HG03442 (cell line): ENCODE results near the gene ASCL4.
"Not testable (repeated sequence)": the region's sequence is repeated elsewhere in the genome, so short reads cannot be mapped to it uniquely, and the experiment has no call there.

Experiments
- ATAC-seq: cut with Tn5 transposase; IDR thresholded peaks from one replicate; pipeline ENCODE4 v1.9.1; 2021; ENCODE audit warnings: mild to moderate bottlenecking, moderate library complexity; ENCODE audit not compliant: unreplicated experiment

Gene ASCL4, protein sequence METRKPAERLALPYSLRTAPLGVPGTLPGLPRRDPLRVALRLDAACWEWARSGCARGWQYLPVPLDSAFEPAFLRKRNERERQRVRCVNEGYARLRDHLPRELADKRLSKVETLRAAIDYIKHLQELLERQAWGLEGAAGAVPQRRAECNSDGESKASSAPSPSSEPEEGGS

DNA sequence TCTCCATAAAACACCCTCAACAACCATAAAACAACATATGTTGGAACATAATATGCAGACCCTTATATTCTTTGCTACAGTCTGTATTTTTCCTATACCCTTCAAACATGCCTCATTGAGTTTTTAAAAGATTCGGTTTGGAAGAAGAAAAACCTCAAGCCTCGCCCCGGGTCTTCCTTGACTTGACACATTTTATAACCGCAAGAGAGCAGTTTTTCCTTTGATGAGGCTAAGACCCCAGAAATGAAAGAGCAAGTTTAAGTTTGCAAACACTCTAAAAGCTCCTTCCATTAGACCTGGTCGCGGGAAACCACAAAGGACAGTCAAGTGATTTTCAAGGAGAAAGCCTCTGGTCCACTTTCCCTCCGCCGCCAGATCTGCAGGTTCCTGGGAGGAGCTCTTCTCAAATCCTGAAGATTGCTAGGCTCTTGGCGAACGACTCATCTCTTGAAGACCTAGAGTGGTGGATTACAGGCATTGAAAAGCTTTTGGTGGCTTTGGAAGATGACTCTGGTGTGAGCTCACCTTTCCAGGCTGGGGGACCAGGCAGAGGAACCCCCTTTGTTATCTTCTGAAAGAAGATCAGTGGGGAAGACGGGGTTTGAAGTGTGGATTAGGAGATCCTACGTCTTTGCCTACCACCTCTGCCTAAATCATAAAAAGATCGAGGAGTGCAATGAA is at the start of gene ASCL4:
Gene ASCL4 (plus strand): TSS at position 356 of the 681 bp plus-strand sequence. CDS start 515 bp downstream, outside the sequence.
- no peak for ATAC-seq

DNA sequence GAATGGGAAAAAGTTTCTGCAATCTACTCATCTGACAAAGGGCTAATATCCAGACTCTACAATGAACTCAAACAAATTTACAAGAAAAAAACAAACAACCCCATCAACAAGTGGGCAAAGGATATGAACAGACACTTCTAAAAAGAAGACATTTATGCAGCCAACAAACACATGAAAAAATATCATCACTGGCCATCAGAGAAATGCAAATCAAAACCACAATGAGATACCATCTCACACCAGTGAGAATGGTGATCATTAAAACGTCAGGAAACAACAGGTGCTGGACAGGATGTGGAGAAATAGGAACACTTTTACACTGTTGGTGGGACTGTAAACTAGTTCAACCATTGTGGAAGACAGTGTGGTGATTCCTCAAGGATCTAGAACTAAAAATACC is 47.2 kb upstream of the ASCL4 start:
- not testable (repeated sequence) for ATAC-seq

DNA sequence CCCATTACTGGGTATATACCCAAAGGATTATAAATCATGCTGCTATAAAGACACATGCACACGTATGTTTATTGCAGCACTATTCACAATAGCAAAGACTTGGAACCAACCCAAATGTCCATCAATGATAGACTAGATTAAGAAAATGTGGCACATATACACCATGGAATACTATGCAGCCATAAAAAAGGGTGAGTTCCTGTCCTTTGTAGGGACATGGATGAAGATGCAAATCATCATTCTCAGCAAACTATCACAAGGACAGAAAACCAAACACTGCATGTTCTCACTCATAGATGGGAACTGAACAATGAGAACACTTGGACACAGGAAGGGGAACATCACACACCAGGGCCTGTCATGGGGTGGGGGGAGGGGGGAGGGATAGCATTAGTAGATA is 46.8 kb upstream of the ASCL4 start:
- ATAC-seq: not testable (repeated sequence)

DNA sequence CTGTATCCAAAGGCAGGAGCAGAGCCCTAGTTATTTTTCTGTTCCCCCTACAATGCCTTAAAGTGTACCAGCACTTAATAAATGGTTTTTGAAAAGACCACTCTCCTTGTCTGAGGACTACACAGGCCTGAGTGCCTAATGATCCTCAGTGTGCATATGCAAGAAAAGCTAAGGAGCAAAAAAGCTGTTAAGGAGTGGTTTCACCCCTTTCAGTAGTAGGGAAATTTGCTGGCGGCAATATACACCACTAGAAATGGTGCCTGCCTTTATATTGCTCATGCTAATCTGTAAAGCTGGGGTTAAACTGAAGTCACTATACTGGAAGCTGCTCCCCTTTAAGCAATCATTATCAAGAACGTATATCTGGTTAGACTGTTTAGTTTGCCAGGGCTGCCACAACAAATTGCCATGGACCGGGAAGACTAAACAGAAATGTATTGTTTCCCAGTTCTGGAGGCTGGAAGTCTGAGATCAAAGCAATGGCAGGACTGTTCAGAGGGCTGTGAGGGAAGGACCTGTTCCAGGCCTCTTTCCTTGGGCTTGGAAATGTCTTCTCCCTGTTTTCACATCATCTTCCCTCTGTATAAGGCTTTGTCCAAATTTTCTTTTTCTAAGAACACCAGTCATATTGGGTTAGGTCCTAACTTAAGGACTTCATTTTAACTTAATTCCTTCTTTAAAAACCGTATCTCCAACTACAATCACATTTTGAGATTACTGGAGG is 43.7 kb upstream of the ASCL4 start:
- no peak for ATAC-seq

DNA sequence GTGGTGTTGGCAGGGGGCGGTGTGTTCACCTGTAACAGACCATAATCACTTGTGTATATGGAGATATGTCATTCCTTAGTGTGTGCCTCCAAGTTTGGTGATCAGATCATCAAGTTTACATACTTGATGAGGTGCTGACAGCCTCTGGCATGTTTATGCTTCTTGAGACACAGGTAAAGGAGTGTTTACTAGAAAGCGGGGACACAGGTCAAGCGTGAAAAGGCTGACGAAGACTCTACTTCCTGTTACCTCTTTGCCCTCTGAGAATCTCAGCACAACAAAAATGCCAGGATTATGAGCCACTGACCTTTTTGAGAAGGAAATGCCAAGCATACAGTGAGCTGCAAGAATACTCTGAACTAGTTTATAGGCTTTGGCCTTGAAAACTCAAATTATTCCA is 43.1 kb upstream of the ASCL4 start:
- ATAC-seq: no peak

DNA sequence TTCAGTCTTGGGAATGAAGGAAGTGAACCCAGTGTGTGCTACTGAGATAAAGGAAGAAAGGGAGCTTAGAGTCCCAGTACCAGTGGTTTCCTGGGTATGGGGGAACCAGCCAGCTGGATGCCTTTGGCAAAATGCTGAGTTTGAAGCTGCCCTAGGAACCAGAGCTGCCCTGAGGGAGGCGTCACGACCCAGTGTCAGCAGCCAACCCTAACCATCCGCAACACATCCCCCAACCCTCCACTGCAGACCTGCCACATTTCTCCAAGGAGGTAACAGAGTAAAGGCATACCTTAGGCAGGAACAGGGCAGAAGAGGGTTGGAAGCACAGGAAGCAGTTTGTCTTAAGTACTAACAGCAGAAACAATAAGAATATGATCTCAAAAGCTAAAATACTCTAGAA is 42.1 kb upstream of the ASCL4 start:
- ATAC-seq: no peak

DNA sequence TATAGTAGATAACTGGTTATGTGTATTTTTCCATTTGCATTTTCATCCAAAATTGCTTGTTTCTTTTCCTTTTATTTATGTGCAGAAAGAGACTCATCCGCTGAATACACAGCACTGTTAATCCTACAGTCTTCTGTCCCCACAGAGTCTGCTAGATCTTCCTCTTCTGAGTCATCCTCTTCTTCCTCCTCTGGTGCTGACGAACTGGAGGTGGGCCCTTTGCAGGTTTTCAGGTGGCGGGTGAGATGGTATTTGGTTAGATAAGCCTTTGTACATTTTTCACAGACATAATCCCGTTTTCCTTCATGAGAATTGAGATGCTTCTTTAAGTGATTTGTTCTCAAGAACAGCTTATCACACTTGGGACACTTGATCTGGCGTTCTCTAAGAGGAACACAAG is 40.4 kb upstream of the ASCL4 start:
- no peak for ATAC-seq

DNA sequence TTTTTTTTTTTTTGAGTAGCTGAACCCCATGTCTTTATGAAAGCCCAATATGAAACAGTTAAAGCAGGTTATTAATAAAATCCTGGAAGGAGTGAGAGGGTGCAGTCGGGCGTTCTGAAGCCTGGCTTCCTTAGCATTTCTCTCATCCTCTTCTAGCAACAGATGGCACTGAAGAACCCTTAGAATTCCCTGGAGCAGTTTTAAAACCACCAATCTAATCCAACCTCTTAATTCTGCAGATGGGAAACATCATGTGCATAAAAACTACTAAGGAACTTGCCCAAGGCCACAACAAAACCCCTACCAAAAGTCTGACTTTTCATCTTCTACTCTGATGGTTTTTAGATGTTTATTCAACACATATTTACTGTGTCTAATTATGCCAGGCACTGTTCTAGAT is 38.7 kb upstream of the ASCL4 start:
- ATAC-seq: no peak

DNA sequence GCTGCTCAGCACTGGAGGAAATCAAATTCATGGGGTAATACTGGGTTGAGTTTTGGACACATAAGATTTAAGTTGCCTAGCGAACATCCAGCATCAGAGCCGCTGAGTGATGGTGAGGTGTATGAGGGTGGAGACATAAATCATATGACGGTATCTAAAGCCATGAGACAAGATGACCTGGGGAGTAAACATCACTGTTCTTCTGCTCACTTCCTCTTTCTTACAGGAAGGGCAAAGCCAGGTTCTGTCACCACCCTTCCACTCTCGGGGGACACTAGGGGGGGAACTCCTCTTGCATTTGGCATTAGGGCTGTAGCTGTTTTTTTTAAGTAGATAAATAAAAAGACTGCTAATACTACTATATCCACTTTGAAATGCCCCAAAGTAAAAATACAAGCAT is 37.6 kb upstream of the ASCL4 start:
- ATAC-seq: peak; percentile 96

DNA sequence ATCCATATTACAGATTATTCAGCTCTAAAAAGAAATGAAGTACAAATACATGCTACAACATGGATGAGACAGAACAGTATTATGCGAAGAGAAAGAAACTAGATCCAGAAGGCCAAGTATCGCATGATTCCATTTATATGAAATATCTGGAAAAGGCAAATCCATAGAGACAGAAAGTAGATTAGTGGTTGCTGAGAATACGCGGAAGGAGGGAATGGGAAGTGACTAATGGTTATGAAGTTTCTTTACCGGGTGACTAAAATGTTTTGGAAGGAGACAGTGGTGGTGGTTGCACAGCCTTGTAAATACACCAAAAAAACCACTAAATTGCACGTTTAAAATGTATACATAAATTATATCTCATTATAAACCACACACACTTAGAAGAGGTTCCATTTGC is 26.0 kb upstream of the ASCL4 start:
- no peak for ATAC-seq

DNA sequence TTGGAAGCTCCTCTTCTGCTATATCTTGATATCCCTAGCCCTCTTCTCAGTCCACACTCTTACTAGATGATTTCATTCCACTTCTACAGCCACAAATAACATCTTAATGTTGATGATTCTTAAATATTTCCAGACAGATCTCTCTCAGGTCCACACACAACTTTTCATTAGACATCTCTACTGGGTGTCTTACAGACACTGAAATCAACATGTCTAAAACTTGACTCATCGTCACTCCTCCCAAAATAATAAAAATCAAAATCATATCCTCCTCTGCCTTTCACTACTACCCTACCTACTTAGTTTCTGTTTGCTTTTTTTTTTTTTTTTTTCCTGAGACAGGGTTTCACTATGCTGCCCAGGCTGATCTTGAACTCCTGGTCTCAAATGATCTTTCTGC is 25.4 kb upstream of the ASCL4 start:
- ATAC-seq: no peak

DNA sequence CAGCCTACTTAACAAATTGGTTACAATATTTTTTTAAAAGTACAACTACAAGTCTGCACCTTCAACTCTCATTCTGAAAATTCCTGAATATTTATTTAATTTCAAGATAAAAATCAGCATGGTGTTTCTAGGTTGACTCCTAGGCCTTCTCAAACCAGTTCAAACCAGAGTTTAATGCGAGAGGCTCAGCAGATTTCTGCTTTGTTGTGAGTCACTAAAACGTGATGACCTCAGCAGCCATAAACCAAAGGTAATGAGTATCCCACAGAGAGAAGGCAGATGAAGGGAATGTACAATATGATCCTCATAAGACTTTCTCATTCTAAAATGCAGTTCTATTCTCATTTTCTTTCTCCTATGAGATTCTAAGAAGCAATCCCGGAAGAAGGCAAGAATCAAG is 15.1 kb upstream of the ASCL4 start:
- ATAC-seq: no peak

DNA sequence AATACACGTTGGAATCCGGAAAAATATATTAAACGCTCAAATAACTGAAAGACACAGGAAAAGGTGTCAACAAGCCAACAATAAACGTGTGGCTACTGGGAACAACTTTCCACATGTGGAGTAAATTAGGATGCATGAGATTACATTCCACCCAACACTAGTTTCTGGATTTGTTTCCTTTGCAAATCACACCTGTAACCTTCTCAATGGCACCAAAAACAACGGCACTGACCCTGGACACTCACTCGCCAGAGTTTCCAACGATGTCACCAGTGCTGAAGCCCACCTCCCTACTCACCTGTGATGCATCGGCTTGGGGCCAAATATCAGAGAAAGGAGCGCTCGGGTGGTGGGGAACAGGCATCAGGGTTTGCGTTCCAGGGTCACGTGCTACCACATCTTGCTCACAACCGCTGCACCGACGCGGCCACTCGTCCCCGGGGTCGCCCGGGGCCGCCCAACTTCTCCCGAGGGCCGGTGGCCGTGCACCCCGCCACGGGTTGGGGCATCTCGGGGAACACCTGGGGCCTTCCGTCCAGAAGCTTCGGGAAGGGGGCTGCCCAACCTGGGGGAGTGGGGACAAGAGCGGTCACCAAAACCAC is 14.2 kb upstream of the ASCL4 start:
- ATAC-seq: peak; percentile 19

DNA sequence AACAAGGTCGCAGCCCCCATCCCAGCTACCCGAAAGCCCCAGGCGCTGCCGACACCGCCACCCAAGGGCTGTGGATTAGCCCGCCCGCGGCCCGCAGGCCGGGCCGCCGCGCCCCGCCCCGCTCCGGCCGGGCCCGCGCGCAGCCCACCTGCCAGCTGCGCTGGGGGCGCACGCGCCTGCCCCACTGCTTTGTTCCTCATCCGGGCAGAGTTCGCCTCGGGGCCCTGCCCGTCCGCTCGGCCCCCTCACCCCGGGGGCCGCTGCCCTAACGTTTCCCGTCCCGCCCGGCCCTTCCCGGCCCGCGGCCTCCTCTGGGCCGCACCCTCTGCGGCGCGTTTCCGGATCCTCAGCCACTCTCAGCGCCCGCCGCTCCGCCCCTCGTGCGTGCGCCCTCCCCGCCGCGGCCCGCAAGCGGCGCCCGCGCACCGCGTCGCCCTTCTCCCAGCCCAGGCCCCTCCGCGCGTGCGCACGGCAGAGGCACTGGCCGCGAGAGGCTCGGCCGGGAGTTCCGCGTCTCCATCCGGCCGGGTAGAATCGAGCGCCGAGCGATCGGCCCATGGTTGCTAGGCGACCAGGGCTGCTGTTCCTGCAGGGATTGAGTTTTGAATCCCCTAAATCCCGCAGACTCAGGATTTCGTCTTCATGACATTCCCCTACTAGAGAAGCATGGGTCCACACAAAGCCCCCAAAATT is 13.5 kb upstream of the ASCL4 start, which contains the start of gene PRDM4:
Gene PRDM4 (minus strand): TSS at position 329 of the 693 bp plus-strand sequence. CDS start 622 bp downstream, outside the sequence.
- ATAC-seq: peak; percentile 90

DNA sequence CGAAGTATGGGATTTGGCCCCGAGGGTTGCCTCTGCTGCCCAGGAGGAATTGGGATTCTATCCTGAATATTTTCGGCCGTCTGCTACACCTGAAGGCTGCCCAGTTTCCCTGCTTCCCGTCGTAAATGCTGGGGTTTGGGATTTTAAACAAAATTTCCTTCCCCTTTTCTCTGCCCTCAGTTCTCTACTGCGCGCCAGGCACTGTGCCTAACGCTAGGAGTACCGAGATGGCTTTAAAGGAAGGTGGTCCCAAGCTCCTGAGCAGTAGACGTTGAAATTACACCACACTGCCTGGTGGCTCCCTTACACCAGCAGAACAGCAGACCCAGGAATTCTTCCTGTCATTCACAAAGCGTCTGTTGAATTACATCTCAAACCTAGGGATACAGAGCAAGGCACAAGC is 13.0 kb upstream of the ASCL4 start:
- no peak for ATAC-seq

DNA sequence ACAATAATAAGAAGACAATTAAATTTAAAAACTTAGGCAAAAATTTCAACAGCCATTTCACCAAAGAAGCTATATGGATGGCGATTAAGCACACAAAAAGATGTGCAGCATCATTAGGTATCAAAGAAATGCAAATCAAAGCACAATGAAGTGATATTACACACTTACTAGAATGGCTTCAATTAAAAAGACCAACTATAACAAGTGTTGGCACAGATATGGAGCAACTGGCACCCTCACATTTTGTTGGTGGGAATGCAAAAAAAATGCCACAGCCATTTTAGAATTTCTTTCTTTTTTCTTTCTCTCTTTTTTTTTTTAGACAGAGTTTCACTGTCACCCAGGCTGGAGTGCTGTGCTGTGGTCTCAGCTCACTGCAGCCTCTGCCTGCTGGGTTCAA is 11.6 kb upstream of the ASCL4 start:
- no peak for ATAC-seq

DNA sequence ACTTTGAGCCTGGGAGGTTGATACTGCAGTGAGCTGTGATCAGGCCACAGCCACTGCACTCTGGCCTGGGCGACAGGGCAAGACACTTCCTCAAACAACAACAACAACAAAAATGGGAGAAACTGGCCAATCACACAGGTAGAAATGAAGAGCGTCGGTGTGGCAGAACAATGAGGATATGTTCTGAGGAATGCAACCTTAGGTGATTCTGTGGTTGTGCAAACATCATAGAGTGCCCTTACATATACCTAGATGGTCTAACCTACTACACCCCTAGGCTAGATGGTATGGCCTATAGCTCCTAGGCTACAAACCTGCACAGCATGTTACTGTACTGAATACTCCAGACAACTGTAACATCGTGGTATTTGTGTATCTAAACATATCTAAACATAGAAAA is 9.9 kb upstream of the ASCL4 start:
- ATAC-seq: no peak

DNA sequence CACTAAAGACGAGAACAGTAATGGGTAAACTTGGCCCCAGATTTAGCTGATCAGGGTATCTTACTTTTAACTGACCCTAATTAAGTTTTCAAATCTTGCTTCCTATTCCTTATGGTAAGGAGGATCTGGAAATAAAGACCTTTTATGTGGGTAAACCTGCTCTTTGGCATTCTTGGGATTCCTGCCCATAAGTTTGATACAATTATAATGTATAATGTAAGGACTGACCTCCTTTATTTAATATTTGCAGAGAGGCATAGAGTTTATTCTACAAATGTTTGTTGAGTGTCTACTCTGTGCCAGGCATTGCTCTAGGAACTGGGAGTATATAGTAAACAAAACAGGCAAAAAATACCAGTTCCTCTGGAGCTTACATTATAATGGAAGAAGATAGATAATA is 9.2 kb upstream of the ASCL4 start:
- ATAC-seq: no peak

DNA sequence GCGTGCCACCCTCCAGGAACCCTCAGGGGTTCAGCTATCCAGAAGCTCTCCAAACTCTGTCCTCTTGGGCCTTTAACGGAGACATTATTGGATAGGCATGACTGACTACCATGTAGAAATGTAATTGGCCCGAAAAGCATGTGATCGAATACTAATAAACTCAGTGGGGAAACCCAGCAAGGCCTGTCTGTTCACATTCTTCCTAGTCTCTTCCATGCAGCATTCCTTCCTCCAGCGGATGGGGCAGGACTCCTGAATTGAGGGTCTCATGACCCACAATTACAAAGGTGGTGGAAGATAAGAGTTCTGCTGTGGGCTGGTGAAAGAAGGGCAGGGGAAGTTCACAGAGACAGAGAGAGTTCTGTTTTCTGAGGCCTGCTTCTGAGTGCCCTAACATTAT is 7.0 kb upstream of the ASCL4 start:
- no peak for ATAC-seq

DNA sequence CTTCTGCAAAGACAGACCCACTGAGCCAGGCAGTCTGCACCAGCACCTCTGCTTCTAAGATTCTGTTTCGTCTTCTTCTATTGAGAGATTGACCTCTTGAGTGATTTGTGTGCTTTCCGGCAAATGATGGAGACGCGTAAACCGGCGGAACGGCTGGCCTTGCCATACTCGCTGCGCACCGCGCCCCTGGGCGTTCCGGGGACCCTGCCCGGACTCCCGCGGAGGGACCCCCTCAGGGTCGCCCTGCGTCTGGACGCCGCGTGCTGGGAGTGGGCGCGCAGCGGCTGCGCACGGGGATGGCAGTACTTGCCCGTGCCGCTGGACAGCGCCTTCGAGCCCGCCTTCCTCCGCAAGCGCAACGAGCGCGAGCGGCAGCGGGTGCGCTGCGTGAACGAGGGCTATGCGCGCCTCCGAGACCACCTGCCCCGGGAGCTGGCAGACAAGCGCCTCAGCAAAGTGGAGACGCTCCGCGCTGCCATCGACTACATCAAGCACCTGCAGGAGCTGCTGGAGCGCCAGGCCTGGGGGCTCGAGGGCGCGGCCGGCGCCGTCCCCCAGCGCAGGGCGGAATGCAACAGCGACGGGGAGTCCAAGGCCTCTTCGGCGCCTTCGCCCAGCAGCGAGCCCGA is 703 bp downstream of the ASCL4 start:
- ATAC-seq: no peak

DNA sequence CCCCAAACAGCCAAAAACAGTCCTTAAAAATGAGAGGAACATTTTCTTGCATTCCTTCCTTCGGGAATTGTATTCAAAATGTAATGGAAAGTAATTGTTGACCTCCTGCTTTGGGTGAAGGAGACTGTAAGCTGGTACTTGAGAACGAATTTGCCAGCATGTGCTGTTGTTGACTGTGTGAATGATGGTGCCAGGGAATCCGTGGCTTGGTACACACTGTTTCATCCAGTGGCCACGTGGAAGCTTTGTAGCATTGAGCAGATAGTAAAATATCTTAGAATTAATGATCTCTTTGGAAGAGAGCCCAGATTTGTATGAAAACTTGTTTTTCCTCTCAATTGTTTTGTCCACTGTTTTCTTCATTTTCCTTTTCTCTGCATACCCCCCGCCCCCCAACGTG is 1.7 kb downstream of the ASCL4 start:
- ATAC-seq: no peak
